ENCODE measurements around the gene SASH3.

SASH3 gene

GRCh38 chrX:129759576-129760061, 20.1 kb upstream of the SASH3 start:
- peak; percentile 76 for DNase-seq (ENCODE audit: low spot score)

- DNase-seq (ENCODE audit: low spot score): no peak
Observed at GRCh38 chrX:129760155-129760554, 19.6 kb upstream of the SASH3 start.

GRCh38 chrX:129760981-129761380, 18.8 kb upstream of the SASH3 start:
- DNase-seq (ENCODE audit: low spot score): no peak

GRCh38 chrX:129761596-129761995, 18.2 kb upstream of the SASH3 start:
- no peak for DNase-seq (ENCODE audit: low spot score)

- no peak for DNase-seq (ENCODE audit: low spot score)
Observed at GRCh38 chrX:129762448-129762847, 17.3 kb upstream of the SASH3 start.

GRCh38 chrX:129763666-129764065, 16.1 kb upstream of the SASH3 start:
- no peak for DNase-seq (ENCODE audit: low spot score)

GRCh38 chrX:129768186-129768585, 11.6 kb upstream of the SASH3 start:
- DNase-seq (ENCODE audit: low spot score): no peak

- DNase-seq (ENCODE audit: low spot score): no peak
Observed at GRCh38 chrX:129768586-129769466, 10.9 kb upstream of the SASH3 start.

GRCh38 chrX:129769467-129770154, 10.1 kb upstream of the SASH3 start:
- no peak for DNase-seq (ENCODE audit: low spot score)

GRCh38 chrX:129771266-129771995, 8.3 kb upstream of the SASH3 start:
- no peak for DNase-seq (ENCODE audit: low spot score)

GRCh38 chrX:129772796-129773431, 6.8 kb upstream of the SASH3 start:
- DNase-seq (ENCODE audit: low spot score): no peak

- no peak for DNase-seq (ENCODE audit: low spot score)
Observed at GRCh38 chrX:129773649-129774458, 5.9 kb upstream of the SASH3 start.

GRCh38 chrX:129777218-129778030, 2.3 kb upstream of the SASH3 start:
- DNase-seq (ENCODE audit: low spot score): no peak

GRCh38 chrX:129779086-129779672, 570 bp upstream of the SASH3 start:
- no peak for DNase-seq (ENCODE audit: low spot score)

- DNase-seq (ENCODE audit: low spot score): no peak
Observed at GRCh38 chrX:129780441-129781105, 824 bp downstream of the SASH3 start.

GRCh38 chrX:129781134-129781672, 1.5 kb downstream of the SASH3 start:
- DNase-seq (ENCODE audit: low spot score): no peak

GRCh38 chrX:129781680-129782495, 2.1 kb downstream of the SASH3 start:
- DNase-seq (ENCODE audit: low spot score): no peak

GRCh38 chrX:129782706-129783105, 3.0 kb downstream of the SASH3 start:
- DNase-seq (ENCODE audit: low spot score): no peak

Measured in AG08395 (cell line).